Neuronal stem cell (in vitro differentiated cells): ENCODE measurements around the gene AHSP.

Source experiments
- DNase-seq: peaks from one replicate; pipeline ENCODE4 v3.0.0-alpha.2; 2013; ENCODE audit warnings: low spot score
- H2AFZ ChIP-seq: one replicate; pipeline ENCODE4 v1.6.1; 2013; ENCODE audit warnings: mild to moderate bottlenecking, low read length, inconsistent platforms
- H2AK5ac ChIP-seq: 2 replicates; pipeline ENCODE4 v1.6.1; 2013; ENCODE audit warnings: low read depth, mild to moderate bottlenecking, inconsistent platforms, low read length, moderate library complexity, mixed read lengths
- H2BK120ac ChIP-seq: 2 replicates; pipeline ENCODE4 v1.6.1; 2013; ENCODE audit warnings: low read depth, mild to moderate bottlenecking, inconsistent platforms, low read length, moderate library complexity, mixed read lengths
- H2BK12ac ChIP-seq: one replicate; pipeline ENCODE4 v1.6.1; 2013; ENCODE audit warnings: low read length, inconsistent platforms
- H2BK15ac ChIP-seq: 2 replicates; pipeline ENCODE4 v1.6.1; 2013; ENCODE audit warnings: mild to moderate bottlenecking, low read length, inconsistent platforms, mixed read lengths
- H2BK5ac ChIP-seq: one replicate; pipeline ENCODE4 v1.6.1; 2013; ENCODE audit warnings: inconsistent platforms, mild to moderate bottlenecking, low read length, moderate library complexity
- H3K14ac ChIP-seq: one replicate; pipeline ENCODE4 v1.6.1; 2013; ENCODE audit warnings: low read length, inconsistent platforms
- H3K18ac ChIP-seq: 2 replicates; pipeline ENCODE4 v1.6.1; 2013; ENCODE audit warnings: low read length, inconsistent platforms
- H3K23ac ChIP-seq: 2 replicates; pipeline ENCODE4 v1.6.1; 2013; ENCODE audit warnings: low read depth, mild to moderate bottlenecking, mixed read lengths, low read length, inconsistent platforms; ENCODE audit not compliant: poor library complexity
- H3K27ac ChIP-seq: replicated peaks from 3 replicates; pipeline ENCODE4 v1.5.1; 2013; ENCODE audit warnings: low read length, inconsistent platforms
- H3K27me3 ChIP-seq, 3 experiments: 2 replicates each; pipeline ENCODE4 v1.6.1; 2013; ENCODE audit warnings: low read length in 3 of 3, mild to moderate bottlenecking in 2 of 3, inconsistent platforms in 1 of 3, low read depth in 1 of 3, mixed read lengths in 1 of 3, moderate library complexity in 1 of 3; ENCODE audit not compliant: control insufficient read depth in 3 of 3, insufficient read depth in 3 of 3
- H3K36me3 ChIP-seq, 2 donors: replicated peaks in 1 of 2; 2 replicates each; pipeline ENCODE4 v1.6.1; 2013; ENCODE audit warnings: low read length in 2 of 2; ENCODE audit not compliant: control insufficient read depth in 2 of 2, insufficient read depth in 2 of 2
- H3K4ac ChIP-seq: 2 replicates; pipeline ENCODE4 v1.6.1; 2013; ENCODE audit warnings: inconsistent platforms, mild to moderate bottlenecking, low read length, moderate library complexity
- H3K4me1 ChIP-seq, 2 donors: 1 replicate in 1 of 2; 2 replicates in 1 of 2; pipeline ENCODE4 v1.6.1; 2013; ENCODE audit warnings: low read length in 2 of 2, low read depth in 1 of 2; ENCODE audit not compliant: control insufficient read depth in 2 of 2, insufficient read depth in 1 of 2
- H3K4me2 ChIP-seq: one replicate; pipeline ENCODE4 v1.6.1; 2013; ENCODE audit warnings: mild to moderate bottlenecking, low read length, inconsistent platforms; ENCODE audit not compliant: insufficient read depth, poor library complexity, severe bottlenecking
- H3K4me3 ChIP-seq, 2 donors: 2 replicates each; pipeline ENCODE4 v1.5.1; 2013; ENCODE audit warnings: low read length in 2 of 2, mild to moderate bottlenecking in 2 of 2, inconsistent platforms in 1 of 2, moderate library complexity in 1 of 2
- H3K79me1 ChIP-seq: one replicate; pipeline ENCODE4 v1.6.1; 2013; ENCODE audit warnings: low read depth, mild to moderate bottlenecking, inconsistent platforms, low read length, moderate library complexity
- H3K9ac ChIP-seq: one replicate; pipeline ENCODE4 v1.6.1; 2013; ENCODE audit warnings: mild to moderate bottlenecking, low read depth, low read length, inconsistent platforms; ENCODE audit not compliant: poor library complexity
- H3K9me3 ChIP-seq, 2 donors: replicated peaks in 1 of 2; 2 replicates each; pipeline versions ENCODE3 to v1.6.1; 2013; ENCODE audit warnings: low read length in 2 of 2, mild to moderate bottlenecking in 2 of 2, inconsistent platforms in 1 of 2, low read depth in 1 of 2, mixed read lengths in 1 of 2, moderate library complexity in 1 of 2; ENCODE audit not compliant: control insufficient read depth in 2 of 2, insufficient read depth in 1 of 2
- H4K8ac ChIP-seq: one replicate; pipeline ENCODE4 v1.6.1; 2013; ENCODE audit warnings: low read depth, mild to moderate bottlenecking, inconsistent platforms, low read length, moderate library complexity
- H4K91ac ChIP-seq: one replicate; pipeline ENCODE4 v1.6.1; 2013; ENCODE audit warnings: low read length, low read depth, mild to moderate bottlenecking, inconsistent platforms; ENCODE audit not compliant: poor library complexity
- WGBS, 2 donors: extraction: QIAGEN DNeasy Blood & Tissue Kit; methylation state at CpG; one replicate each; pipeline ENCODE4 v1.1.7; 2013; ENCODE audit warnings: missing lambda C conversion rate in 2 of 2, mixed read lengths in 1 of 2; ENCODE audit not compliant: insufficient read length in 2 of 2, insufficient replicate concordance in 1 of 2; ENCODE audit errors: extremely low coverage in 2 of 2; 5-methylcytosine and 5-hydroxymethylcytosine counted together

The AHSP gene

GRCh38 chr16:31577411-31577810 lies 49.7 kb downstream of the AHSP start:
- H3K27ac ChIP-seq: no peak overlapping the region
- H3K4me2 ChIP-seq: no peak overlapping the region
- no peaks in the 10 kb centered on the region for H3K27me3 ChIP-seq
- H3K4me1 ChIP-seq: no peaks in the 10 kb centered on the region
- peaks cover 0 to 4% of the 10 kb centered on the region in 2 donors for H3K9me3 ChIP-seq
- no peak overlapping the region for H2BK5ac ChIP-seq
- H3K14ac ChIP-seq: no peak overlapping the region
- no peak overlapping the region for H2BK120ac ChIP-seq
- no peak overlapping the region for H3K4ac ChIP-seq
- H4K8ac ChIP-seq: no peak overlapping the region
- H4K91ac ChIP-seq: no peak overlapping the region
- DNase-seq: no peak
- H2BK15ac ChIP-seq: no peak overlapping the region
- H3K79me1 ChIP-seq: no peaks in the 10 kb centered on the region
- WGBS, 2 donors: no CpG with 5 or more reads among the region's 1 CpG
- H3K36me3 ChIP-seq: no peaks in the 10 kb centered on the region
- no peak overlapping the region for H3K23ac ChIP-seq
- H2BK12ac ChIP-seq: no peak overlapping the region
- no peak overlapping the region for H3K9ac ChIP-seq
- no peak overlapping the region for H2AFZ ChIP-seq
- no peak overlapping the region for H3K4me3 ChIP-seq
- no peak overlapping the region for H3K18ac ChIP-seq
- no peak overlapping the region for H2AK5ac ChIP-seq
